H1 (cell line): Measurements from ENCODE around the gene FHIT.

ENCODE experiments used
- BRCA1 ChIP-seq: IDR thresholded peaks from 2 replicates; pipeline ENCODE4 v1.6.1; 2012; ENCODE audit warnings: low read depth, low read length, improper control_type of control experiment
- CHD1 ChIP-seq: IDR thresholded peaks from 2 replicates; pipeline ENCODE4 v1.6.1; 2012; ENCODE audit warnings: low read depth, low read length, improper control_type of control experiment
- EP300 ChIP-seq, 2 experiments: IDR thresholded peaks; 1 replicate in 1 of 2; 2 replicates in 1 of 2; pipeline ENCODE4 v1.6.1; 2011 to 2012; ENCODE audit warnings: low read depth in 2 of 2, low read length in 2 of 2, mild to moderate bottlenecking in 2 of 2, borderline replicate concordance in 1 of 2, inconsistent platforms in 1 of 2, moderate library complexity in 1 of 2
- EZH2 ChIP-seq: fragments of 200-600 bp; sonication (generic); IDR thresholded peaks from 2 replicates; pipeline ENCODE4 v1.7.1; 2012; ENCODE audit warnings: low read depth, mild to moderate bottlenecking, moderate library complexity, low read length, inconsistent platforms; ENCODE audit not compliant: severe bottlenecking
- KDM5A ChIP-seq: fragments of 200-600 bp; IDR thresholded peaks from 2 replicates; pipeline ENCODE4 v1.7.1; 2012; ENCODE audit warnings: mild to moderate bottlenecking, low read length, inconsistent platforms, mixed read lengths
- NANOG ChIP-seq: IDR thresholded peaks from 2 replicates; pipeline ENCODE4 v1.6.1; 2011; ENCODE audit warnings: low read length, low read depth, mild to moderate bottlenecking, inconsistent platforms; ENCODE audit not compliant: insufficient read depth, poor library complexity, severe bottlenecking
- POU5F1 ChIP-seq: IDR thresholded peaks from 2 replicates; pipeline ENCODE4 v1.6.1; 2011; ENCODE audit warnings: low read depth, mild to moderate bottlenecking, low read length, moderate library complexity
- RBBP5 ChIP-seq: IDR thresholded peaks from 2 replicates; pipeline ENCODE4 v1.7.1; 2012; ENCODE audit warnings: low read depth, mild to moderate bottlenecking, inconsistent platforms, low read length, moderate library complexity, borderline replicate concordance
- SP1 ChIP-seq: IDR thresholded peaks from 2 replicates; pipeline ENCODE4 v1.6.1; 2011; ENCODE audit warnings: low read depth, low read length
- TAF1 ChIP-seq: IDR thresholded peaks from 2 replicates; pipeline ENCODE4 v1.6.1; 2011; ENCODE audit warnings: mild to moderate bottlenecking, low read depth, low read length
- TF ChIP-seq, protein P1 (sequence below), 3 experiments: IDR thresholded peaks; 1 replicate in 2 of 3; 2 replicates in 1 of 3; pipeline versions ENCODE4 v1.5.1 to v1.6.1; 2011; ENCODE audit warnings: low read length in 3 of 3, mild to moderate bottlenecking in 3 of 3, inconsistent platforms in 2 of 3, low read depth in 1 of 3, moderate library complexity in 1 of 3; ENCODE audit not compliant: insufficient read depth in 1 of 3; ENCODE audit errors: control extremely low read depth in 1 of 3
- TF ChIP-seq, protein P2 (sequence below): IDR thresholded peaks from 2 replicates; pipeline ENCODE4 v1.6.1; 2011; ENCODE audit warnings: low read length, improper control_type of control experiment
- TF ChIP-seq, protein P3 (sequence below): IDR thresholded peaks from 2 replicates; pipeline ENCODE4 v1.6.1; 2011; ENCODE audit warnings: low read depth, mild to moderate bottlenecking, low read length; ENCODE audit not compliant: insufficient read depth

DNA sequence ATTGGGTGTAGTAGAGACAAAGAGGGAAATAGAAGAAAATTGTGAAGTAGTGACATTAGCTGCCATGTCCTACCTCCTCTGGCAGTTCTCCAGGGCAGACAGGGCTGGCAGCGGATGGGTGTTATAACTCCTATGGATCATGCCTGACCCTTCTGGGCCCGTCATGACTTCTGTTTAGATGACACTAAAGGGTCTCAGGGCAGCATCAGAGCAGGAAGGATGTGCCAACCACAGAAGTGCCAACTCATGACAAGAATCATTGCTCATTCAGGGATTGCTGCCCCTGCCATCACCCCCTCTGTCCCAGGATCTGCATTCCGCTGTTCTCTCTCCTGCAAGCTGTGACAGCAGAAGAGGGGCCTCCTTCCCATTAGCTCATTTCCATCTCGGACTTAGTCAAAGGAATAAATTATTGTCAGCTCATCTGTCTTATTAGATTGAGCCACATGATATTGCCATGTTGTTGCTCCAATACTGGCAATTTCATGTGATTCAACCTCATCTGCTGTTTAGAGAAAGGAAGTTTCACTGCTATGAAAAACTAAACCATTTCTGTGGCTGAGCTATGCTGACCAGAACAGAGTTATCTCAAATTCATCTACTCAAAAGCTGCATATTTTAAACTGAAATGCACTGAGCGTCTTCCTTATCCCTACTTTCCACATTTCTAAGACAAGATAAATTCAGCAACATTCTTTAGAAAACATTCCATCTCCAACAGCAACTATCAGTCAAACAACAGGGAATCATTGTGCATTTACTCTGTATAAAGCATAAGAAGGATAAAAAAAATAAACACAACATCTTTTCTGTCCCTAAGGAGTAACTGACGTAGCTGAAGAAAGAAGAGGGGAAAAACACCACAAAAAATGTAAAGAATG, 271.6 kb downstream of the FHIT start:
- TF ChIP-seq CHD1: no peak
- TF ChIP-seq, protein P1, sequence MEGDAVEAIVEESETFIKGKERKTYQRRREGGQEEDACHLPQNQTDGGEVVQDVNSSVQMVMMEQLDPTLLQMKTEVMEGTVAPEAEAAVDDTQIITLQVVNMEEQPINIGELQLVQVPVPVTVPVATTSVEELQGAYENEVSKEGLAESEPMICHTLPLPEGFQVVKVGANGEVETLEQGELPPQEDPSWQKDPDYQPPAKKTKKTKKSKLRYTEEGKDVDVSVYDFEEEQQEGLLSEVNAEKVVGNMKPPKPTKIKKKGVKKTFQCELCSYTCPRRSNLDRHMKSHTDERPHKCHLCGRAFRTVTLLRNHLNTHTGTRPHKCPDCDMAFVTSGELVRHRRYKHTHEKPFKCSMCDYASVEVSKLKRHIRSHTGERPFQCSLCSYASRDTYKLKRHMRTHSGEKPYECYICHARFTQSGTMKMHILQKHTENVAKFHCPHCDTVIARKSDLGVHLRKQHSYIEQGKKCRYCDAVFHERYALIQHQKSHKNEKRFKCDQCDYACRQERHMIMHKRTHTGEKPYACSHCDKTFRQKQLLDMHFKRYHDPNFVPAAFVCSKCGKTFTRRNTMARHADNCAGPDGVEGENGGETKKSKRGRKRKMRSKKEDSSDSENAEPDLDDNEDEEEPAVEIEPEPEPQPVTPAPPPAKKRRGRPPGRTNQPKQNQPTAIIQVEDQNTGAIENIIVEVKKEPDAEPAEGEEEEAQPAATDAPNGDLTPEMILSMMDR (IDR thresholded peaks at IDR 0.05; ENCODE audit: control extremely low read depth in 1 of 3, insufficient read depth in 1 of 3, low read depth in 1 of 3, low read length in 3 of 3): no peak
- no peak for TF ChIP-seq KDM5A
- TF ChIP-seq, protein P2, sequence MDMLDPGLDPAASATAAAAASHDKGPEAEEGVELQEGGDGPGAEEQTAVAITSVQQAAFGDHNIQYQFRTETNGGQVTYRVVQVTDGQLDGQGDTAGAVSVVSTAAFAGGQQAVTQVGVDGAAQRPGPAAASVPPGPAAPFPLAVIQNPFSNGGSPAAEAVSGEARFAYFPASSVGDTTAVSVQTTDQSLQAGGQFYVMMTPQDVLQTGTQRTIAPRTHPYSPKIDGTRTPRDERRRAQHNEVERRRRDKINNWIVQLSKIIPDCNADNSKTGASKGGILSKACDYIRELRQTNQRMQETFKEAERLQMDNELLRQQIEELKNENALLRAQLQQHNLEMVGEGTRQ: no peak
- TF ChIP-seq, protein P3, sequence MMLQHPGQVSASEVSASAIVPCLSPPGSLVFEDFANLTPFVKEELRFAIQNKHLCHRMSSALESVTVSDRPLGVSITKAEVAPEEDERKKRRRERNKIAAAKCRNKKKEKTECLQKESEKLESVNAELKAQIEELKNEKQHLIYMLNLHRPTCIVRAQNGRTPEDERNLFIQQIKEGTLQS: no peak
- TF ChIP-seq POU5F1: no peak
- TF ChIP-seq BRCA1: no peak
- TF ChIP-seq SP1: no peak
- no peak for TF ChIP-seq TAF1
- no peak for TF ChIP-seq EP300 (IDR thresholded peaks at IDR 0.05; ENCODE audit: borderline replicate concordance in 1 of 2, low read depth in 2 of 2, low read length in 2 of 2)
- TF ChIP-seq NANOG: no peak
- no peak for TF ChIP-seq EZH2
- TF ChIP-seq RBBP5: no peak
